Activated gamma-delta T cell (primary cell): Measurements from ENCODE around the gene NAGLU.

Experiments
- DNase-seq: peaks from one replicate; lab custom pipeline; 2025; lab: John Stamatoyannopoulos, UW
- total RNA-seq, 2 donors: gene quantifications; one replicate each; lab custom pipeline; 2026; lab: John Stamatoyannopoulos, UW

Gene NAGLU
- 32.6 to 37.5 reads per million in 2 donors for total RNA-seq

DNA sequence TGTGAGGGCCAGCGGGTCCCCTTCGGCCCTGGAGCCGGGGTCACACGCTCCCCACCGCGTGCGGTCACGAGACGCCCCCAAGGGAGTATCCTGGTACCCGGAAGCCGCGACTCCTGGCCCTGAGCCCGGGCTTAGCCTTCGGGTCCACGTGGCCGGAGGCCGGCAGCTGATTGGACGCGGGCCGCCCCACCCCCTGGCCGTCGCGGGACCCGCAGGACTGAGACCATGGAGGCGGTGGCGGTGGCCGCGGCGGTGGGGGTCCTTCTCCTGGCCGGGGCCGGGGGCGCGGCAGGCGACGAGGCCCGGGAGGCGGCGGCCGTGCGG, at the start of gene NAGLU:
NAGLU (plus strand) TSS at position 194 of the 324 bp plus-strand sequence; CDS start at position 226, 32 bp downstream.
- peak; percentile 76 for DNase-seq

DNA sequence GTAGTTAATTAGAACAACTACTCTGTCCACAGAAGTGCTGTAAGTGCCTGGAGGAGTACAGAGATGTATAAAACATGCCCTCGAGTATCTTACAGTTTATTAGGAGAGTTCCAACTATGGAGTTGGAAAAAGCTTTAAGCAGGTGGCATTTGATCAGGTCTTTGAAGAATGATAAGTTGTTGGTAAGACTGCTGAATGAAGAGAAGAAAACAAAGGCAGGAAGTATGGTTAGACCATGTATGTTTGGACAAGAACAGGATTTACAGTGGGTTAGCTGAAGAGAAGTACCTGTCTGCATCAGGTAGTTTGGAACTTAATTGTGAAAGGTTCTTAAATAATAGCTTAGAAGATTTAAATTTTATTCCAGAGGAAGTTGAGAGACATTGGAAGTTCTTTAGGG, 48.0 kb upstream of the NAGLU start:
- DNase-seq, result no peak

DNA sequence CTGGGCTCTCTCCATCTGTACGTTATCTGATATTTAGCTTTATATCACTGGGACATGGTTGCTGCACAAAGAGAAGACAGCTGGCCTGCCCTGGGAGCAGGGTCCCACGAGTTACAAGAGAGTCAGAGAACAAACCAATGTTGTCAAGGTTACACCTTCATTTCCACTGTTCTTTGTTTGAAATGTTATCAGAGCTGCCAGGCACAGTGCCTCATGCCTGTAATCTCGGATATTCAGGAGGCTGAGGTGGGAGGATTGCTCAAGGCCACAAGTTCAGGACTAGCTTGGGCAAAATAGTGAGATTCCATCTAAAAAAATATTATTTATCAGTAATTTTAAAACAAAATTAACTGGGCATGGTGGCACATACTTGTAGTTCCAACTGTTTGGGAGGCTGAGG, 42.7 kb upstream of the NAGLU start:
- no peak for DNase-seq

DNA sequence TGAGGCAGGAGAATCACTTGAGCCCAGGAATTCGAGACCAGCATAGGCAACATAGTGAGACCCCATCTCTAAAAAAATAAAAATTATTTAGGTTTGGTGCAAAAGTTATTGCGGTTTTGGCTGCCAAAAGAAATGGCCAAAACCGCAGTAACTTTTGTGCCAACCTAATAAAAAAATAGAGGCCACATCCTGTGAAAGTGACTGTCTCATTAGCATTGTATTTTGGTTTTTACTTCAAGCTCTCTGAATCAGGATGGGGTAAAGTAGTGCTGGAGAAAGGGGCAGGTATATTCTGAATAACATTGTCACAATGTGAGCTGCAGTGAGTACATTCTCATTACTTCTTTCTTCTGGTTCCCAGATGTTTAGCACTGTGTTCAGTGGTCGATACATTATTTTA, 41.4 kb upstream of the NAGLU start:
- DNase-seq, result no peak

DNA sequence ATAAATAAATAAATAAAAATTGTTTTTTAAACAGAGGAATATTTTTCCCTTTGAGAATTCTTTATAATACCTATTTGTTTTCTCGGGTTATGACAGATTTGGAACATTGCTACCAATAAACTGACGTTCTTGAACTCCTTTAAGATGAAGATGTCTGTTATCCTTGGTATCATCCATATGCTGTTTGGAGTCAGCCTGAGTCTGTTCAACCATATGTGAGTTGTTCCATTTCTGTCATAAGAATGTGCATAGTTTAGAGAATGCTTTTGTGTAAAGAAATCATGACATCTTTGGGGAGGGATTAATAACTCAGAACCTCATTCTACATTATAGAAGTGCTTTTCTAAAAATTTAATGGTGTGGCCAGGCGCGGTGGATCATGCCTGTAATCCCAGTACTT, 37.2 kb upstream of the NAGLU start:
- no peak for DNase-seq

DNA sequence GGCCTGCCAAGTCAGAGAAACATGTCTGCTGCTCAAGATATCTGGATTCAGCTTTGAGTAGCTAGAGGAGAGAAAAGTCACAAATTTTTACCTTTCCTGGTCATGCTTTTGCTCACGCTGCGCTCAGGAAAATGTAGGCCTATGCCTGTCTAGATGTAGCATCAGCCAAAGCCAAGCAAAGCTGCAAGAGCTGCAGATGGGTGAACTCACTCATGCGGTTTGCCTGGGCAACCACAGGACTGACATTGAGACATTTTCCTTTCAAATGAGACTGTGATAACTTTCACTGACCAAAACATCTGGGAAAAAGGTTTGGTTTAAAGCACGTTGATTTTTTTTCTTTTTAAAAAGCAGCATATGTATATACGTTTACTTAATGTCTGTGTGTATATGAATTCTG, 34.0 kb upstream of the NAGLU start:
- no peak for DNase-seq

DNA sequence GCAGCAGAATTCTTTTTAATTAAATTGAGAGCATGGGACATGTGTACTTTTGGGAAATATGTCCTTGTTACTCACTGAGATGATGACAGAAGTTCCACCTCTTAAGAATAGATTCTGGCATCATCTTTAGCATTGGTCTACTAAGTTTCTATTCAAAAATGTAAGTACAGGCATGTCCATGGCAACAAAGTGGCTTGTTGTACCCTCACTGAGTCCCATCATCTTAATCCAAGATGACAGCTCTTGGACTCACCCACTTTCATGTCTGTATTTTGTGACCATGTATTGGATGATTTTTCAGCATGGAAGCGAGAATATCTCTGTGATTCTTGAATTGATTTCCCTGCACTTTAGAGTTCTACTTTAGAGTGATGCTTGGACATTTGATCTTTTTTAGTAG, 33.1 kb upstream of the NAGLU start:
- no peak for DNase-seq

DNA sequence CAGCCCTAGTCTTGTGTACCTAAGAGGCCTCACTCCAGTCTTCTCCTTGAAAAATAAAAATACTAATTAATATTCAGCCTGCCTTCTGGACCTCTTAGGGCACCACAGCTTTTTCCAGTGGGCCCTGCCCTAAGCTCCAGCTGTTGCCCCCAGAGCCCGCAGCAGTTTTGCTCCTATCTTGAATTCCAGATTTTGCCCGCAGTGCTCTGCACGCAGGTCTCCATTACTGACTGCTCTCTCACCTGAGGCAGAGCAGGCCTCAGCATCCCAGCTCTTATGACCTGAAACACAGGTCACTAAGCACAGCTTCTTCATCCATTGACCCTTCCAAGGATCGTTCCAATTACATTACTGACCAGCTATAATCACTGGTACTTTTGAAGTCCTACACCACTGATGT, 28.4 kb upstream of the NAGLU start:
- DNase-seq, result no peak

DNA sequence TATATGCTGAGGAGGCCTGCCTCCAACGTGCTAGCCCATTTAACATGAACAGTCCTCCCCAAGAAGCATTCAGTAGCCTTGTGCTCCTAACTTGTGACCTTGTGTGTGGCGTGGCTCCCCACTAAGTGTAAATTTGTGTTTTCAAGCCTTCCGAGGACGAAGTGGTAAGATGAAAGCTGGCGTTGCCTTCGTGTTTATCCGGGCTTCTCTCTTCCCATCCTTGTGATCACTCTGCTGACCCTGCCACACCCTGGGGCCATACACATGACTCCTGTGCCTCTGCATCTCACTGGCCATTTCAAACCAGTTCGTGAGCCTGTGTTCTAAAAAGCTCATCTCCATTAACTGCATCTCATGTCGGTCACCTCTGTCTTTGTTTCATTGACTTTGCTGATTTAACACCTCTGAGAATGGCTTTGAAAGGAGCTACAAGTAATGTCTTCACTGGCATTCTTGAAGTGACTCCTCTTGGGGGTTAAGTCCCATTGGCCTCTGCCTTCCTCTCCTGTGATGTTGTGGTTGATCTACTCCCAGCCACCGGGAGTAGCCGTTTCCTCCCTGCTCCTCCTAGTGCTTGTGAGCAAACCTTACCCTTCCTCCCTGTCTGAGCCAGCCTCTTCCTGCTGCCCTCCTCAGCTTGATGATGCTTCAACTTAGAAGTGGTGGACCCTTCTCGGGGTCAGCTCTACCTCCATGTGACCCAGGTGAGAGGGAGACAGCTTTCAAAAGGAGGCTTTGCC, 27.4 kb upstream of the NAGLU start:
- no peak for DNase-seq

DNA sequence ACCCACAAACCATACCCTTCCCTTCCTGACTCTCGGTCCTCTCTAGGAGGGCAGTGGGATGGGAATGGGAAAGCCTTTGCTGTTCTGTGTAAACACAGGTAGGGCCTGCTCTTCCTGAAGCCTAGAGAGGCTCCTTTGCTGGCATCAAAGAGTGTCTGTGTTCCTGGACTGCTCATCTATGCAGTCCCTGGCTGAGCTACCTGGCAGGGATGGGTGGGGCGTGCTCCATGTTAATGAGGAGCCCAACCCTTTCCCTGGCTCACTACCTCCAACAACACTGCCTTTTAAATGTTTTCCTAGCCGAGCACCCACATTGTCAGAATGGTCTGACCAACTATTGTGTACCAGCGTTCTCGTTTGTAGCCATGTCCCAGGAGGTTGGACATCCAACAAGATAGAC, 26.6 kb upstream of the NAGLU start:
- no peak for DNase-seq

DNA sequence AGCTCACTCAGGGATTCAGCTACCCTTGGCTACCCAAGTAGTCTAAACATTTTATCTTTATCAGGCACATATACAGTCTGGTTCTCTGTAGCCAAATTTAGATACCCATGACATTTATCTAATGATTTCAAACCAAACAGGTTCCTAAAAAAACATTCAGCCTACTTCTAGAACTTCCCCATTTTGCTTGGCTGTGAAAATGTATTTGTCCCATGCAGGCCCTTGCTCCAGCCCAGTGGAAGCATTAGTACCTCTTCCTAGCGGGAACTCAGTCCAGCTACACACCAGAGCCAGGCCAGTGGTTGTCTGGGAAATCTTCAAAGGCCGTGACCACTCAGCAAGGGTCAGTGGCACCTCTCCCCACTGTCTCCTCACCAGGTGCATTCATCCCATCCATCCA, 26.2 kb upstream of the NAGLU start:
- no peak for DNase-seq

DNA sequence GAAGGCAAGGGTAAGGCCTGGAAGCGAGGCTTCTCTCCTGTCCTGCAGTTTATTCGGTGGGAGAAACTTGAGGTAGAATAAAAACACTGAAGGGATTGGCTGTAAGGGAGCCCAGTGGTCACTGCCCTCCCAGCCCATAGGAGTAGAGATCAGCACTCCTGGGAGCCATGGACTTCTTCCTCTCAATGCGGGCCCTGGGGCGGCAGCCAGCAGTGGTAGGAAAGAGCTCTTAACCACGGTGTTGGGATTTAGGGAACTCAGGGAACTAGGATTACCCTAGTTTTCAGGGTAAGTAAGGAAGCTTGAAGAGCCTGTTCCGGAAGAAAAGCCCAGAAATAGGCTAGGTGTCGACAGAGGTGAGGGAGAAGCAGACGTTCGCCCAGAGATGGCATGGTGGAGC, 23.8 kb upstream of the NAGLU start:
- no peak for DNase-seq

DNA sequence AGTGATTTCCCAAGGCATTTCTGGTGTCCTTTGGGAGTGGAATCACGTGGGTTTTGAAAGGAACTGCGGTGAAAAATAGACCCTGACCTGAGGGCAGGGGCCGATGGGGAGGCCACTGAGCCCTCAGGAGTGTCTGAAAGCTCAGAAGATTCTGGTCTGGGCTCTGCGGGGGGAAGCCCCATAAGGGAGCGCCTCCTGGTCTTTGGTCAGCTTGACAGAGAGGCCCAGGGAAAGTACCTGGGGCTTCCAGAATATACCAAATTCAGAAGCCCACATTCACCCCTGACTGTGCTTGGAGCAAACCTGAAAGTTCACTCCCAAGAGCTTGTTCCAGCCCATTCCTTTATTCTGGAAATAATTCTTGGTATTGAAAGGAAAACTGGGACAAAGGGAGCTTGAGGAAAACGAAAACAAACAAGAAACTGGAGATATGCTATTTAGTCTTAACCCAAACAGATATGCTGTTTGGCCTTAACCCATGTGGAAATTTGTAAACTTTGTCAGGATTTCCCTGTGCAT, 23.2 kb upstream of the NAGLU start:
- DNase-seq, result no peak

DNA sequence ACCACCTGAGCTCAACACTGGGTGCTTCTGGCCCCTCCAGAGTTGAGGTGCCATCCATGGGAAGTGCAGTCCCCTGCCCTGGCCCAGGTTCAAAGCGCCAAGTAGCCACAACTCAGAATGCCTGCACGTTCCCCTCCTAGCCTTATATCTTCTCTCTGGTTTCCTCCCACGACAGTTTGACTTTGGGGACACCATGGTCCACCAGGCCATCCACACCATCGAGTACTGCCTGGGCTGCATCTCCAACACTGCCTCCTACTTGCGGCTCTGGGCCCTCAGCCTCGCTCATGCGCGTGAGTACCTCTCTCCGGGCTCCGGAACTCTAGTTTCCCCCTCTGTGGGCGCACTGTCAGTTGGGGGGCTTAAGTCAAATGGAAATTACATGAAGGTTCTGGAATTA, 22.4 kb upstream of the NAGLU start:
- no peak for DNase-seq

DNA sequence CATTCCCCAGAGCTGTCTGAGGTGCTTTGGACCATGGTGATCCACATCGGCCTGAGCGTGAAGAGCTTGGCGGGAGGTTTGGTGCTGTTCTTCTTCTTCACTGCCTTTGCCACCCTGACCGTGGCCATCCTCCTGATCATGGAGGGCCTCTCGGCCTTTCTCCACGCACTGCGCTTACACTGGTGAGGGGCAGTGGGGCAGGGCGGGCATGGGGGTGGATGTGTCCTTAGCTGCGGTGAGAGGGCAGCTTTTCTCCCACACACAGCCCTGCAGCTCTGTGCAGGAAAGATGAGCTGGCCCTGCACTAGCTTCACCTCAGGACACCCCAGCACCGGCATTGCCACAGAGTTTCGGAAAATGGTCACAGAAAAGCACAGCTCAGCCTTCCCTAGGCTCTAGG, 21.8 kb upstream of the NAGLU start:
- no peak for DNase-seq

DNA sequence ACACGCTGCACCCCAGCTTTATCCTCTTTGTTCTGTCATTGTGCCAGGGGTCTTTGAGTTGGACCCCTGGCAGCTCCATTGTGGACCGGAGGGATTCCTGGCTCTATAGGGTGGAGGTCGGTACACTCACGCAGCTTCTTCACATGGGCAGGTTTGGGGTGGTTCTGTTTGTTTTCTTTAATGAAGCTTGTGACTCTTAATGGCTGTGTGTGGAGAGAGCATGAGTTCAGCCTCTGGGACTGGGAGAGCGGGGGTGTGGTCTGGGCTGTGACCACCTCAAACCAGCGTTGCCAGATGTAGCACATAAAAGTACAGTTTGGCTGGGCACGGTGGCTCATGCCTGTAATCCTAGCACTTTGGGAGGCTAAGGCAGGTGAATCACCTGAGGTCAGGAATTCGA, 21.2 kb upstream of the NAGLU start:
- no peak for DNase-seq

DNA sequence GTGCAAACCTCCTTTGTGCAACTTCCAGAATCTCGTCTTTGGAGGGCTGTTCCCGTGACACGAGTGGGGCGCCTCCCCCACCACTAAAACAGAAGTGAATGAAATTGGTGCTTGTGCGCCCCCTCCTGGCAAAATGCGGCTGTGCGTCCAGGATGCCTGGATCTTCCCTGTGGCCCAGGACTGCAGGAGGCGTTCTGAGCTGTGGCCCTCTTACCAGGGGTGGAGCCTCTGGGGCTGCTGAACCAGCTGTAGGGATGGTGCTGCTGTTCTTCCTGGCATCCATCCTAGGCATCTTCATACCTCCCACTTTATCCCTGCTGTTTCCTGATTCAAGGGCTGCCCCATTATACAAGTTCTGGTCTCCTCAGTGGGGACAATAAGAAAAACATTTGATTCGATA, 18.5 kb upstream of the NAGLU start:
- DNase-seq, result peak; percentile 36

DNA sequence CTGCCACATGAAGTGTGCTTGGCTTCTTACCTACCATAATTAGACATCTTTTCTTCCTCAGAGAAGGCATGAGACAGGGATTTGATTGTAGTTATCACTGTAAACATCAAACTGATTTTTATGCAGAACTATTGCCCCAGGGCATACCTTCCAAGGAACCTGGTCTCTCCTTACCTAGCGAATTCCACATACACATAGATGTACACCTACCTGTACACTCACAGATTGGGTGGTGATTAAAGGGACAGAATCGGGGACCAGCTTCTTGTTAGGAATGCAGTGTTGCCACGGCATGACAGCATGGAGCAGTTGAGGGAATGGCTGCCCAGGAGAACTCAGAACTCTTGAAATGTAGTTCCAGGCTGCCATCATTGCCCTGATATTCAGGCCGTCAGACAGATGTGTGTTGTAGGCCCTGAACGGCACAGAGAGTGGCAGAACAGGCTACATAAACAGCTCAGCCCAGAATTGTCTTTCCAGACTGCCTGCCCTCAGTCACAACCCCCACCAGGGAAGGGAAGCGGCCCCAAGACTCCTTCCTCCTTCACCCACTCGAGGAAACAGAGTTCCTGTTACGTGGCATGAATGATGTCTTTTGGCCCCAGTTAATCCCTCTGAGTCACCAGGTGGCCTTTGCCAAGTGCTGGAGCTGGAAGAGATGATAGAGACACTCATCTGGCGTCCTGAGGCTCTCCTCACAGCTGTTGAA, 17.8 kb upstream of the NAGLU start:
- no peak for DNase-seq

DNA sequence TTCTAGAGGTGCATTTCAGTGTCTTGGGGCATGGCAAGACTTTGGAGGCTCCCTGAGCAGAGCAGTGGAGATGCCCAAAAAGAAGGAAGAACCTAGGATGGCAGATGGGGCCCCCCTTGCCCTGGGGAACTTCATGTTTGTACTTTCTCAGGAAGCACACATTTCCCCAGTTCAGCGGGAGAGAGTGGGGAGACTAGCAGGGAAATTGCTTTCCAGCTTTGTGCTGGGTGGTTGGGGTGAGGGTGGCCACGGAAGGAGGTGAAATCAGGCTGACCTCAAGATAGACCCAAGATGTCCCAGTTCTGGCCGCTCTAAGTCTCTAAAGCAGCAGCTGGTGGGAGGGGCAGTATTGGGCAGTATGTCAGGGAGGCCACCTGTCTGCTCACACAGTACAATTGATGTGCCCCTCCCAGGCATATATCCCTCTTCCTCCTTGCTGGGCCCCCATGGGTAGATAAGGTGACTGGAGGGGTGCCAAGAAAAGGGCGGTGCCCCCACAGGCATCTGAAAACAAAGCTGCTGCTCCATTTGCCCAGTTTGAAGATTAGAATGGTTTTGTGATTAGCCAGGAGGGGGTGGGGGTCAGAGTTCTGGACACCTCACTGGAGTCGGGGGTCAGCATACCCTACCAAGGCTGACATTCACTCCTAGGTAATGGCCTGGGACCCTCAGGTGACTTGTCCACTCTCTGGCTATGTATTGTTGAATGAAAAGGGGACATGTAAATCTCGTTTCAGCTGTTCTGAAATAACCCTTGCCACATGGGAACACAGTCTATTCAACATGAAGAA, 17.1 kb upstream of the NAGLU start:
- DNase-seq, result no peak

DNA sequence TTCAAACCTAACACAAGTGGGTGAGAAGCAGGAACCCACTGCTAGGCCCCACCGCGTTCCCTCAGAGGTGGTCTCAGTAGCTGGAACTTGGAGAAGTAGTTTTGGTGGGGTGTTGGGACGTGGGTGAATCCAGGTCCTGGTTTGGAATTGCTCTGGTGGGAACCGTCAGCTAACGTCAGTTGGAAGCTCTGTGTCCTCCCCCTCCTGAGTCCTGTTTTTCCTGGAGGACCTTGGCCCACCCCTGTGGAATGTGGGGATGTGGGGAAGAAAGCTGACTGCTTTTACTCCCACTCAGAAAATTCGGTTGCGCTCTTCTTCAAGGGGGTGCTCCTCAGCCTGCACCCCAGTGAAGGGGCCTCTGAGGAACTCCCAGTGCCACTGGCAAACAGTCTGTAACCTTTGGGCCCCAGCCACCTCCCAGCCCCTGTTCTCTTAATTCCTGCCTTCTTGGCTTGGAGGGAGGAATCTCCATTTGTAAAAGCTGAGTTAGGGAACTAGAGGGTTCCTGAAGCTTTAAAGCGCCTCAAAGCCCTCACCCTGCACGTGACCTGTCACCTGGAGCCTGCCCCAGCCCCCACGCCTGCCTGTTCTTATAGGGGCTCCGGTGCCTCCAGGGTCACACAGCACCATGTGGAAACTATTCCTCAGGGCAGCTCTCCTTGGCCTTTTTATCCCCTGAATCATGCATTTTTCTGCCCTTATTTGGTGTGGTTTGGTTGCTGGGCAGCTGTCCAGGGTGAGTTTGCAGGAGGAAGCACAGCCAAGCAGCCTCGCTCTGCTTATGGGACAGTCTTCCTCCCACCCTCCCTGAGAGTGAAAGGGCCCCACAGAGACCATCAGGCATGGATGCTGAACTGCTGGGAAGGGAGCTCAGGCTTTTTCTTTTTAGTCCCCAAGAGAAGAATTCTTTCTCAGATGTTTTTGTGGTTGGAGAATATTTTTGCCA, 16.2 kb upstream of the NAGLU start:
- no peak for DNase-seq

DNA sequence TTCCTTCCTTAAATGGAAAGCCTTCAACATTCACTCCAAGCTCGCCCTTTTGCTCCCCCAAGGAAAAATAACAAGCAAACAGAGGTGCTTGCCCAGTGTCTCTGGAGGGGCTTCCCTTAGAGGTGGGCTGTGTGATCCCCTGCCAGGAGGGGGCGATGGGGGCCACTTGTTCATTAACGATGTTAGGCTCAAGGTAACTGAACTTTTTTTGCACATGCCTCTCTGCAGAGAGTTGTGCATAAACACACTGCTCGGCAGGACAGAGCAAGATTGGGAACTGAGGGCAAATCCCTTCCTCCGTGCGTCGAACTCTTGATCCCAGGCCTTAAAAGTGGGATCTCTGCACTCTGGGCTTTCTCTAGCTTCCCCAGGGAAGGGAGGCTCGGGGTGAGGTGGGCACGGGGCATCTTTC, 15.5 kb upstream of the NAGLU start:
- DNase-seq, result no peak

DNA sequence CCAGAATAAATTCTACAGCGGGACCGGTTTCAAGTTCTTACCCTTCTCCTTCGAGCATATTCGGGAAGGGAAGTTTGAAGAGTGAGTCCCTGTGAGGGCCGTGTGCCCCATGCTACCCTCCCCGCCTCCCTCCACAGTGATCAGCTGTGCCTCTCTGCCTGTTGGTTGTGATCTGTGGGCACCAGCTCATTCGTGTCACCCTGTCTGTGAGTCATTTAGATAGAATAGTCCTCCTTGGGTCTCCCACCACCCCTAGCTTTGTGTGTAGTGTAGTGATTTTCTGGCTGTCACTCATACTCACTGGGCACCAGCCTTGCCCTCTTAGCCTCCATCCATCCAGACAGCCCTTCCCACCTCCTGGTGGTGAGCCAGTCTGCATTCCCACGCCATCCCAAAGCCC, 15.0 kb upstream of the NAGLU start:
- no peak for DNase-seq
